ENCODE results near the gene KLHL35. TPM values are rescaled to one million over a fixed set of nuclear protein-coding genes. Genes with fewer than 3 reads are reported as not detected.

KLHL35 gene
- total and polyA plus RNA-seq, 2 of the 4 experiments (the other 2 are of a cell fraction), result 1.6 to 3.3 TPM

GRCh38 chr11:75394085-75394840 is 38.7 kb downstream of the KLHL35 start:
- no peak overlapping the region for H3K27ac ChIP-seq (ENCODE audit: insufficient read depth, low read length)
- in situ Hi-C loops (cut with MboI; ENCODE audit: low sequenced_read_pairs) (no loop called here), intact Hi-C loops (cut with micrococcal nuclease) (no loop called here), dilution Hi-C loops (cut with HindIII; ENCODE audit: low sequenced_read_pairs, unreplicated experiment) (no loop called here)
- H2AK9ac ChIP-seq (replicated peaks; ENCODE audit: low read depth, low read length, poor library complexity), result no peak overlapping the region
- no peak overlapping the region for H4K8ac ChIP-seq (ENCODE audit: low read depth in 2 of 2, low read length in 2 of 2)
- peaks cover 6% of the 10 kb centered on the region for H3K27me3 ChIP-seq (ENCODE audit: control insufficient read depth, insufficient read depth, low read length)
- H3K4me2 ChIP-seq (ENCODE audit: low read depth, low read length), result no peak overlapping the region
- no peak overlapping the region for H3K56ac ChIP-seq (ENCODE audit: extremely low read depth, insufficient read depth, low read length)
- no peaks in the 10 kb centered on the region for H4K20me1 ChIP-seq (ENCODE audit: insufficient read depth, low read length)
- no peak overlapping the region for H2BK20ac ChIP-seq (ENCODE audit: low read depth, low read length)
- no peaks in the 10 kb centered on the region for H3K9me1 ChIP-seq (ENCODE audit: insufficient read depth, low read length)
- H4K91ac ChIP-seq (ENCODE audit: insufficient read depth, low read depth, low read length), result no peak overlapping the region
- WGBS, 2 experiments (ENCODE audit: extremely low coverage in 2 of 2, insufficient read length in 1 of 2), result 43% methylated on average over 2 of the region's 8 CpGs; no CpG with 5 or more reads in 1 of the 2 experiments
- no peak overlapping the region for H3K18ac ChIP-seq (ENCODE audit: low read depth, low read length)
- H3K9me3 ChIP-seq (ENCODE audit: control insufficient read depth, insufficient read depth, low read length), result no peaks in the 10 kb centered on the region
- no peak overlapping the region for H3K14ac ChIP-seq (replicated peaks; ENCODE audit: low read depth, low read length)
- no TSS peak for BruUV-seq (replicated peaks)
- H3K79me1 ChIP-seq (ENCODE audit: low read depth in 1 of 2, low read length in 2 of 2), result no peaks in the 10 kb centered on the region
- DNase-seq (no peak), ATAC-seq (ENCODE audit: low read depth) (no peak)
- no peaks in the 10 kb centered on the region for H3K36me3 ChIP-seq (ENCODE audit: control insufficient read depth, insufficient read depth, low read length)
- H3K23ac ChIP-seq (ENCODE audit: low read depth, low read length), result no peak overlapping the region
- TF ChIP-seq MXI1 (IDR thresholded peaks at IDR 0.05; ENCODE audit: borderline replicate concordance, low read depth, low read length), result no peak
- TF ChIP-seq FOS (IDR thresholded peaks at IDR 0.05; ENCODE audit: low read depth, low read length), result peak; percentile 21; the same call in 1 of the 2 replicates
- no peak for TF ChIP-seq RFX5 (IDR thresholded peaks at IDR 0.05; ENCODE audit: low read depth, low read length)
- no peak for TF ChIP-seq ELK1 (IDR thresholded peaks at IDR 0.05; ENCODE audit: borderline replicate concordance, low read depth, low read length)
- no peaks in the 10 kb centered on the region for H3K4me1 ChIP-seq (ENCODE audit: control insufficient read depth, insufficient read depth, low read length)
- H2AK5ac ChIP-seq (ENCODE audit: low read depth, low read length), result no peak overlapping the region
- H3K4ac ChIP-seq (ENCODE audit: low read depth, low read length), result no peak overlapping the region
- no peak overlapping the region for H2BK120ac ChIP-seq (ENCODE audit: low read depth, low read length)
- POLR2A ChIA-PET (ENCODE audit: unreplicated experiment), result interaction anchor here (0.7 kb wide), 1 partner anchor 166 kb away, joined by 4 read pairs; no protein-coding TSS in a partner anchor
- no peak overlapping the region for H4K5ac ChIP-seq (ENCODE audit: low read depth, low read length)
- H2BK15ac ChIP-seq (ENCODE audit: low read depth, low read length), result no peak overlapping the region
- no peak overlapping the region for H3K4me3 ChIP-seq (ENCODE audit: insufficient read depth, low read depth, low read length)
- H3K9ac ChIP-seq (ENCODE audit: low read depth, low read length), result no peak overlapping the region
- CTCF ChIA-PET, result no interaction called here
- H2BK5ac ChIP-seq (ENCODE audit: low read depth, low read length, poor library complexity, severe bottlenecking), result no peak overlapping the region
- H2AFZ ChIP-seq (replicated peaks; ENCODE audit: low read length, poor library complexity), result no peak overlapping the region

Data from IMR-90 (cell line).